GM12892 (cell line): Measurements from ENCODE around the gene CACNA1C.

Experiments used
- POLR2A ChIP-seq: IDR thresholded peaks from 2 replicates; pipeline ENCODE4 v1.6.1; 2011; ENCODE audit warnings: low read depth, low read length, control low read depth
- POLR2AphosphoS5 ChIP-seq: IDR thresholded peaks from 2 replicates; pipeline ENCODE4 v1.6.1; 2011; ENCODE audit warnings: low read depth, low read length, control low read depth

DNA sequence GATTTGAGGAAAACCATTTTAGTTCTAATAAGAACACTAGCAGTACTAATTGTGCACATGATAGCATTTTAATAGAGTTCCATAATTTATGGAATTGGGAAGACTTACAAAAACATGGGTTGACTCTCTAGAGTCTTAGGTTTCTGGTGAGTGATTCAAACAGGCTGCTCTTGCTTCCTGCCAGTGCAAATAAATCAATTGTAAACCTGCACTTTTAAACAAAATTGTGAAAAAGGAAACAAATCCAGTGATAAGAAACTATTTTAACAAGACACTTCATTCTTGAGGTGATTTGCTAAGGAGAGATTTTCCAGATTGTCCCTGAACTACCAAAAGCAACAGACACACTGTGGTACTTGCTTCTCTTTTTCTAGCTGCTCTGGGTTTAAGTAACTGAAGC is 112.2 kb downstream of the CACNA1C start:
- no peak for TF ChIP-seq POLR2AphosphoS5
- no peak for TF ChIP-seq POLR2A
